Measurements from ENCODE around the gene FCRL3. TPM values are rescaled to one million over a fixed set of nuclear protein-coding genes. Genes with fewer than 3 reads are reported as not detected.

Gene FCRL3
- total RNA-seq, 1 experiment from 2014 or later = 45.8 TPM

- H3K36me3 ChIP-seq (ENCODE audit: insufficient read depth, low read length) = peaks cover 5% of the 10 kb centered on the region; the same call in 1 of the 2 replicates
- no peak overlapping the region for H3K4me2 ChIP-seq (ENCODE audit: low read depth, low read length, poor library complexity, severe bottlenecking)
- no peaks in the 10 kb centered on the region for H3K79me2 ChIP-seq (ENCODE audit: low read length)
- H2AFZ ChIP-seq (ENCODE audit: low read length) = no peak overlapping the region
- peaks cover 6% of the 10 kb centered on the region for H3K9me3 ChIP-seq (ENCODE audit: low read length)
- no peak overlapping the region for H3K27ac ChIP-seq (ENCODE audit: low read length)
- no peaks in the 10 kb centered on the region for H3K4me1 ChIP-seq (ENCODE audit: low read length)
- no peak overlapping the region for H3K4me3 ChIP-seq (ENCODE audit: low read length)
- H3K9me2 ChIP-seq (replicated peaks; ENCODE audit: insufficient read depth, low read length) = no peaks in the 10 kb centered on the region
- no peak for DNase-seq
- H4K20me1 ChIP-seq (ENCODE audit: insufficient read depth, low read depth, low read length) = no peaks in the 10 kb centered on the region
- no peak overlapping the region for H3K9ac ChIP-seq (ENCODE audit: low read length)
- no peaks in the 10 kb centered on the region for H3K27me3 ChIP-seq (ENCODE audit: low read length)
Measured at GRCh38 chr1:157671895-157672294, 28.7 kb downstream of the FCRL3 start.

- H3K79me2 ChIP-seq (ENCODE audit: low read length) = no peaks in the 10 kb centered on the region
- no peak overlapping the region for H2AFZ ChIP-seq (ENCODE audit: low read length)
- no peak overlapping the region for H3K27ac ChIP-seq (ENCODE audit: low read length)
- no peak overlapping the region for H3K4me2 ChIP-seq (ENCODE audit: low read depth, low read length, poor library complexity, severe bottlenecking)
- H3K4me3 ChIP-seq (ENCODE audit: low read length) = no peak overlapping the region
- no peaks in the 10 kb centered on the region for H3K9me3 ChIP-seq (ENCODE audit: low read length)
- H3K9me2 ChIP-seq (replicated peaks; ENCODE audit: insufficient read depth, low read length) = no peaks in the 10 kb centered on the region
- DNase-seq = no peak
- no peaks in the 10 kb centered on the region for H3K36me3 ChIP-seq (ENCODE audit: insufficient read depth, low read length)
- H4K20me1 ChIP-seq (ENCODE audit: insufficient read depth, low read depth, low read length) = no peaks in the 10 kb centered on the region
- no peak overlapping the region for H3K9ac ChIP-seq (ENCODE audit: low read length)
- H3K27me3 ChIP-seq (ENCODE audit: low read length) = no peaks in the 10 kb centered on the region
- peaks cover 18% of the 10 kb centered on the region for H3K4me1 ChIP-seq (ENCODE audit: low read length)
Measured at GRCh38 chr1:157659576-157660247, 40.9 kb downstream of the FCRL3 start.

- no peaks in the 10 kb centered on the region for H3K9me3 ChIP-seq (ENCODE audit: low read length)
- no peaks in the 10 kb centered on the region for H3K9me2 ChIP-seq (replicated peaks; ENCODE audit: insufficient read depth, low read length)
- no peak overlapping the region for H3K27ac ChIP-seq (ENCODE audit: low read length)
- no peaks in the 10 kb centered on the region for H3K36me3 ChIP-seq (ENCODE audit: insufficient read depth, low read length)
- H3K4me3 ChIP-seq (ENCODE audit: low read length) = no peak overlapping the region
- no peak for DNase-seq
- no peak overlapping the region for H3K4me2 ChIP-seq (ENCODE audit: low read depth, low read length, poor library complexity, severe bottlenecking)
- no peaks in the 10 kb centered on the region for H3K79me2 ChIP-seq (ENCODE audit: low read length)
- H2AFZ ChIP-seq (ENCODE audit: low read length) = peak overlapping the region; percentile 78; the same call in 1 of the 2 replicates
- peaks cover 29% of the 10 kb centered on the region for H3K4me1 ChIP-seq (ENCODE audit: low read length)
- H4K20me1 ChIP-seq (ENCODE audit: insufficient read depth, low read depth, low read length) = no peaks in the 10 kb centered on the region
- H3K27me3 ChIP-seq (ENCODE audit: low read length) = no peaks in the 10 kb centered on the region
- no peak overlapping the region for H3K9ac ChIP-seq (ENCODE audit: low read length)
Measured at GRCh38 chr1:157658571-157658970, 42.0 kb downstream of the FCRL3 start.

GRCh38 chr1:157653494-157653873 lies 47.1 kb downstream of the FCRL3 start:
- 0 out of 2 replicates have a peak overlapping the region, but pooled peaks have one; percentile 40 for H3K9ac ChIP-seq (ENCODE audit: low read length)
- H3K4me3 ChIP-seq (ENCODE audit: low read length) = no peak overlapping the region
- H3K27me3 ChIP-seq (ENCODE audit: low read length) = no peaks in the 10 kb centered on the region
- no peak overlapping the region for H2AFZ ChIP-seq (ENCODE audit: low read length)
- H3K27ac ChIP-seq (ENCODE audit: low read length) = peak overlapping the region; percentile 97
- no peak for DNase-seq
- H3K79me2 ChIP-seq (ENCODE audit: low read length) = no peaks in the 10 kb centered on the region
- no peaks in the 10 kb centered on the region for H4K20me1 ChIP-seq (ENCODE audit: insufficient read depth, low read depth, low read length)
- no peaks in the 10 kb centered on the region for H3K9me3 ChIP-seq (ENCODE audit: low read length)
- H3K36me3 ChIP-seq (ENCODE audit: insufficient read depth, low read length) = no peaks in the 10 kb centered on the region
- no peaks in the 10 kb centered on the region for H3K9me2 ChIP-seq (replicated peaks; ENCODE audit: insufficient read depth, low read length)
- peak overlapping the region; percentile 67 for H3K4me2 ChIP-seq (ENCODE audit: low read depth, low read length, poor library complexity, severe bottlenecking)
- H3K4me1 ChIP-seq (ENCODE audit: low read length) = peaks cover 51% of the 10 kb centered on the region

- Histone ChIP-seq H3K9me3 (ENCODE audit: low read length) (no peaks in the 10 kb centered on the region), H3K27me3 (ENCODE audit: low read length) (no peaks in the 10 kb centered on the region), H2AFZ (ENCODE audit: low read length) (peak overlapping the region; percentile 4; the same call in 1 of the 2 replicates), H3K27ac (ENCODE audit: low read length) (peak overlapping the region; percentile 97), H4K20me1 (ENCODE audit: insufficient read depth, low read depth, low read length) (no peaks in the 10 kb centered on the region), H3K4me2 (ENCODE audit: low read depth, low read length, poor library complexity, severe bottlenecking) (peak overlapping the region; percentile 67), H3K36me3 (ENCODE audit: insufficient read depth, low read length) (no peaks in the 10 kb centered on the region), H3K9ac (ENCODE audit: low read length) (peak overlapping the region; percentile 59), H3K4me1 (ENCODE audit: low read length) (peaks cover 49% of the 10 kb centered on the region), H3K4me3 (ENCODE audit: low read length) (peak overlapping the region; percentile 41), H3K79me2 (ENCODE audit: low read length) (no peaks in the 10 kb centered on the region), H3K9me2 (replicated peaks; ENCODE audit: insufficient read depth, low read length) (no peaks in the 10 kb centered on the region)
- peak; percentile 95 for DNase-seq
Measured at GRCh38 chr1:157652859-157653493, 47.6 kb downstream of the FCRL3 start.

GRCh38 chr1:157648317-157648716 lies 52.3 kb downstream of the FCRL3 start:
- Histone ChIP-seq H2AFZ (ENCODE audit: low read length) (no peak overlapping the region), H4K20me1 (ENCODE audit: insufficient read depth, low read depth, low read length) (no peaks in the 10 kb centered on the region), H3K4me2 (ENCODE audit: low read depth, low read length, poor library complexity, severe bottlenecking) (no peak overlapping the region), H3K9me2 (replicated peaks; ENCODE audit: insufficient read depth, low read length) (no peaks in the 10 kb centered on the region; the same call in 1 of the 2 replicates), H3K27me3 (ENCODE audit: low read length) (no peaks in the 10 kb centered on the region), H3K9ac (ENCODE audit: low read length) (no peak overlapping the region), H3K9me3 (ENCODE audit: low read length) (no peaks in the 10 kb centered on the region), H3K79me2 (ENCODE audit: low read length) (no peaks in the 10 kb centered on the region), H3K4me1 (ENCODE audit: low read length) (peaks cover 39% of the 10 kb centered on the region), H3K36me3 (ENCODE audit: insufficient read depth, low read length) (no peaks in the 10 kb centered on the region), H3K4me3 (ENCODE audit: low read length) (no peak overlapping the region), H3K27ac (ENCODE audit: low read length) (no peak overlapping the region)
- DNase-seq = no peak

- Histone ChIP-seq H3K4me2 (ENCODE audit: low read depth, low read length, poor library complexity, severe bottlenecking) (peak overlapping the region; percentile 26), H3K27me3 (ENCODE audit: low read length) (no peaks in the 10 kb centered on the region), H3K36me3 (ENCODE audit: insufficient read depth, low read length) (no peaks in the 10 kb centered on the region), H3K79me2 (ENCODE audit: low read length) (no peaks in the 10 kb centered on the region), H4K20me1 (ENCODE audit: insufficient read depth, low read depth, low read length) (no peaks in the 10 kb centered on the region), H3K9me2 (replicated peaks; ENCODE audit: insufficient read depth, low read length) (no peaks in the 10 kb centered on the region; the same call in 1 of the 2 replicates), H3K9me3 (ENCODE audit: low read length) (no peaks in the 10 kb centered on the region), H3K9ac (ENCODE audit: low read length) (no peak overlapping the region), H2AFZ (ENCODE audit: low read length) (peak overlapping the region; percentile 11), H3K4me1 (ENCODE audit: low read length) (peaks cover 18% of the 10 kb centered on the region), H3K4me3 (ENCODE audit: low read length) (no peak overlapping the region), H3K27ac (ENCODE audit: low read length) (peak overlapping the region; percentile 64)
- peak; percentile 74 for DNase-seq
Measured at GRCh38 chr1:157646144-157646543, 54.4 kb downstream of the FCRL3 start.

GRCh38 chr1:157641177-157641576 lies 59.4 kb downstream of the FCRL3 start:
- Histone ChIP-seq H3K27me3 (ENCODE audit: low read length) (no peaks in the 10 kb centered on the region), H3K27ac (ENCODE audit: low read length) (no peak overlapping the region), H3K4me3 (ENCODE audit: low read length) (no peak overlapping the region), H2AFZ (ENCODE audit: low read length) (no peak overlapping the region; the same call in 1 of the 2 replicates), H3K9me3 (ENCODE audit: low read length) (no peaks in the 10 kb centered on the region), H3K36me3 (ENCODE audit: insufficient read depth, low read length) (no peaks in the 10 kb centered on the region), H4K20me1 (ENCODE audit: insufficient read depth, low read depth, low read length) (no peaks in the 10 kb centered on the region), H3K9ac (ENCODE audit: low read length) (no peak overlapping the region), H3K4me1 (ENCODE audit: low read length) (peaks cover 23% of the 10 kb centered on the region), H3K4me2 (ENCODE audit: low read depth, low read length, poor library complexity, severe bottlenecking) (no peak overlapping the region), H3K79me2 (ENCODE audit: low read length) (no peaks in the 10 kb centered on the region), H3K9me2 (replicated peaks; ENCODE audit: insufficient read depth, low read length) (no peaks in the 10 kb centered on the region; the same call in 1 of the 2 replicates)
- DNase-seq = no peak

Data from Karpas-422 (cell line).